DMS53 treated with DMSO at 0.1 percent for 48 hours (cell line): ENCODE data around the gene TXNRD2.

Experiments
- DNase-seq: peaks from one replicate; lab custom pipeline; 2025; ENCODE audit not compliant: unreplicated experiment; lab: John Stamatoyannopoulos, UW

TXNRD2 gene

DNA sequence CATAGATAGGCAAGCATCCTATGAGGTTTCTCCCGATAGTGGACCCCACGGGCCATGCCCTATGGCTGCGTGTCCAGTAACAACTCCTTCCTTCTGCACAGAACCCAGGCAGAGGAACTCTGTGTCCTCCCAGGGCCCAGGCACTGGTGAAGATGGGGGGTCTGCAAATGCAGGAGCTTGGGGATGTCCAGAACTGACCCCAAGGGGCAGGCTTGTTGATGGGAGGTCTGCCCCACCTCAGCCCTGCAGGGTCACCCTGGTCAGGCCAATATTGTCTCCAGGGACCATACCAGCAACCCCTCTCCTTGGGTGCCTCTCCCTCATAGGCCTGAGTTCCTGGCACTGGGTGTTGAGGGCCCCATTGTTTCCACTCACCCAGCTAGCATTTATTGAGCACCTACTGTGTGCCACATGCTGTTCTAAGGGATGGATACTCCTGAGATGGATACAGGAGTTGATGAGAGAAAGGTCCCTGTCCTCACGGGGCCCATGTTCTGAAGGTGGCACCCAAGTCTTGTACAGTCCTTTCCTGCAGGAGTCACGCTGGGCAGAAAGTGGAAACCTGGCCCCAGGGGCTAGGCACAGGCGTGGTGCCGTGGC, 26.3 kb upstream of the TXNRD2 start:
- DNase-seq, result no peak

- DNase-seq, result no peak
These were observed 25.5 kb upstream of the TXNRD2 start for GRCh38 chr22:19966908-19967750.

DNA sequence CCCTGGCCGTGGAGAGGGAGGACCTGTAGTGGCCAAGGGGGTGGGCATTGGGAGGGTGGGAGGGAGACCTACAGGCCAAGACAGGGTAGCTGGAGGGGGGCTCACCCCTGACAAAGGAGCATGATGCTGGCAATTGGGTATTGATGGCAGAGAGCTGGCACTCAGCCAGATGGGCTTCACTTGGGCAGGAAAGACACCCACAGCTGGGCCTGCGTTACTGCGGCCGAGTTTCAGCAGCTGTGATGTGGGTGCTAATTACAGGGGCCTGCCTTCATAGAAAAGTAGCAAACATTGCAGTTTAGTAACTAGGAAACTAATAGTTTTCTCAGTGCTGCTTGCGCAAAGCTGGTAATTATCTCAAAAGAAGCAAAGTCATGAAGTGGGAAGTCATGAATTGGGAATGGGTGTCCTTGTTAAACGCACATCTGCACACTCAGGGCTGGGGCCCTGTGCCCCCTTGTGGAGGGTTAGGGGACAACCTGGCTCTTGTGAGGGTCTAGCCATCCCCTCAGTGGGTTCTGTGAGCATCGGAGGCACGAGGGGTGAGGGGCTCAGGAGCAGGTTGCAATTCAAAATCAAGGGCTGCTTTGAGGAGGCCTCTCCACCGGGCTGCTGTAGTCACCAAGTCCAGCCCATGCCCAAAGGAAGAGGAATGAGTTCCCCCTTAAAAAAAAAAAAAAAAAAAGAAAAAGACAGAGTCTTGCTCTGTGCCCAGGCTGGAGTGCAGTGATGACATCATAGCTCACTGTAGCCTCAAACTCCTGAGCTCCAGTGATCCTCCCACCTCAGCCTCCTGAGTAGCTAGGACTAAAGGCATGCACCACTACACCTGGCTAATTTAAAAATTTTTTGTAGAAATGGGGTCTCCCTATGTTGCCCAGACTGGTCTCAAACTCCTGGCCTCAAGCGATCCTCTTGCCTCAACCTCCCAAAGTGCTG, 24.4 kb upstream of the TXNRD2 start:
- no peak for DNase-seq

GRCh38 chr22:19964701-19965386, 23.2 kb upstream of the TXNRD2 start:
- DNase-seq, result no peak

GRCh38 chr22:19963863-19964642, 22.4 kb upstream of the TXNRD2 start:
- DNase-seq, result no peak

- peak; percentile 60 for DNase-seq
These were observed 21.5 kb upstream of the TXNRD2 start for GRCh38 chr22:19962909-19963806.

- DNase-seq, result peak; percentile 17
These were observed 20.8 kb upstream of the TXNRD2 start for GRCh38 chr22:19962246-19962908.

GRCh38 chr22:19961868-19962245, 20.2 kb upstream of the TXNRD2 start:
- no peak for DNase-seq

DNA sequence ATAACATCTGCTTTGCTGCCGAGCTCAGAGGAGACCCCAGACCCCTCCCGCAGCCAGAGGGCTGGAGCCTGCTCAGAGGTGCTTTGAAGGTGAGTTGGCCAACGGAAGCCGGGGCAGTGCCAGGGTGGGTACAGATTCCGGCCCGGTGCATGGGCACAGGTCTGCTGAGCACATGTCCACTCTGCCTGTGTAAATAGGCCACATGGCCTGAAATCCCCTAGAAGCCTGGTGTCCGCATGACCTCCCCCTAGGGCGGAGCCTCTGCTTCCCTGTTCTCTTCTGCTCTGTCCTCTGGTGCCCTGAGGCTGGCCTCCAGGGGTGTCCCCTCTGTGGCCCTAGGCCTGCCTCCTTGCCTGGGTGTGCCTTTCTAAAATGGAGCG, 19.6 kb upstream of the TXNRD2 start:
- no peak for DNase-seq

GRCh38 chr22:19960491-19961200, 19.0 kb upstream of the TXNRD2 start:
- DNase-seq, result no peak

DNA sequence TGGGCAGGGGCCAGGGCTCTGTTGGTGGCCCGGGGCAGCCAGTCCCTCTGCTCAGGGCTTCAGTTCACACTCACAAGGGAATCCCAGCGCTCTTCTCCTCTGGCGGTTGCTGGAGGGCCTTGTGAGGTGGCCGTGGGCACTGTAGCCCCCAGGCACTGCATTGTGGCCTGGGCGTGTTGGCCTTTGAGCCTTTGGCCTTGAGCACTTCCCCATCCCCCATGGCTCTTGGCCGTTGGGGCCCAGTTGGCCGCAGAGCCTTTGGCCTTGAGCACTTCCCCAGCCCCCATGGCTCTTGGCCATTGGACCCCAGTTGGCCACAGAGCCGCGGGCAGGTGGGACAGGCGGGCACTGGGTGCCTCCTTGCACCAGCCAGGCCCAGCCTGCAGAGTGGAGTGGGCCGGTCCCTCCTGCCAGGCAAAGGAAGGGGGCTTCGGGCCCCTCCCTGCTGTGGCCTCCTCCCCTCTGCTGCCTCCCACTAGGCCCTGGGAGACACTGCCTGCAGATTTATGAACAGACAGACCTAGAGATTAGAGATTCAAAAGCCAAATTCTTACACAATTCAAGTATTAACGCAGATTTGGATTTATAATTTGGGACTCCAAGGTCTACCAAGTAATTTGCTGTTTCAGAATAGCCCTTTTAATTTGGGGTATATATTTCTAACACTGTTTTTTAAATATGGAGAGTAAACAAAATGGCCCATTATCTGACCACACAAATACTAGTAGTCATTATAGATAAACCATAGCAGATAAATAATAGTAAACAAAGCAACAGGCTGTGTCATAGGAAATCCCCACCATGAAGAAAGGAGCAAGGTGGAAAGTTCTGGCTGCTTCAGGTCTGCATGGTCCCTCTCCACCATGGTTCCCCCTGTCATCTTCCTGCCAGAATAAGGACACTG, 18.2 kb upstream of the TXNRD2 start:
- no peak for DNase-seq

- DNase-seq, result no peak
These were observed 17.5 kb upstream of the TXNRD2 start for GRCh38 chr22:19959043-19959586.

- no peak for DNase-seq
These were observed 16.7 kb upstream of the TXNRD2 start for GRCh38 chr22:19958083-19959042.

GRCh38 chr22:19957445-19957844, 15.8 kb upstream of the TXNRD2 start:
- no peak for DNase-seq

DNA sequence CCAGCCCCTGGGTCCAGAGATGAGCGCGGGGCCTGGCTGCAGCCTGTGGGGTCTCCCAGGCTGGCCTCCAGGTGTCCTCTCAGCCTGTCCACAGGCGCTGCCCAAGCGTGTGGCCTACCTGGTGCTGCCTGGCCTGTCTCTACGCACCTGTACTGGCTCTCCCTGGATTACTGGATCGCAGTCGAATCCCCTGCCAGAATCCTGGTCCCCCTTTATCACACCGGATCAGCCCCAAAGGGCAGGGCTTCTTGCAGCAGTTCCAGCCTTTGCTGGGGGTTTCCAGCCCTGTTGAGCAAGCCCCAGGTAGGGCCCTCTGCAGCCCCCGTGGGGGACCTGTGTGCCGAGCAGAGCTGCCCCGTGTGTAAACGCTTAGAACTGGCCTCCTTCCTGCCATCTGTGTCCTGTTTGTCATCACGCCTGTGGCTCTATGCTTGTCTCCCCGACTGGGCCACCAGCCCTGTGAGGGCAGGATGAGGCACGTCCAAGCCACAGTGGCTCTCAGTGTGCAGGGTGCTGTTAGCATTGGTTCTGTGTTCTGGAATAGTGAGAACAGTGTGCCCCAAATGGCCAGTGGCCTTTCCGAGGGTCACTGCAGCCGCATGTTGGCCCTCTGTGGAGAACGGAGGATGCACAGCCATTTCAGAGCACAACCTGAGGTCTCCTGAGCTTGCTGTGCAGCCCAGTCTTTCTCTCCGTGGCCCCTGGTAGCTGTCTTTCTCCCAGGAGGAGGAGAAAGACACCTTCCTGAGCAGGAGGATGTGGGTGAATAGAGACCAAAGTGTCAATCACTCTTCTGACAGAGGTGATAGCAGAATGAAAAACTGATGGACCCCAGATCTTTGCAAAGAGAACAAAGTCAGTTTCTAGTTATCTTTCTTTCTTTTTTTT, 13.9 kb upstream of the TXNRD2 start:
- DNase-seq, result no peak
